Body of pancreas (tissue), 4 donors: ENCODE results near the gene NUBPL.

Source experiments
- CTCF ChIP-seq, 7 experiments: fragments of 450-650 bp in 4 of 7; fragments of 200-600 bp in 3 of 7; sonication (generic) in 3 of 7; IDR thresholded peaks; one replicate each; pipeline ENCODE4 v1.5.1; 2016 to 2019; ENCODE audit warnings: antibody characterized with exemption in 7 of 7
- POLR2A ChIP-seq, 3 donors: fragments of 450-650 bp; IDR thresholded peaks; one replicate each; pipeline ENCODE4 v1.6.1; 2016; ENCODE audit warnings: antibody characterized with exemption in 3 of 3, mild to moderate bottlenecking in 2 of 3

GRCh38 chr14:31561155-31561846 lies at the start of gene NUBPL:
- TF ChIP-seq CTCF (IDR thresholded peaks at IDR 0.05) (peak in 1 of 7 experiments; percentile 9), POLR2A (IDR thresholded peaks at IDR 0.05) (peak; percentile 29 to 83 (median 77))
